CD14-positive monocyte (primary cell): ENCODE measurements around the gene DYNC1I1. TPM values are rescaled to one million over a fixed set of nuclear protein-coding genes. Genes with fewer than 3 reads are reported as not detected.

ENCODE experiments used
- DNase-seq, 3 donors: peaks; one replicate each; pipeline ENCODE4 v3.0.0-alpha.2; 2011 to 2022
- H2AFZ ChIP-seq: 2 replicates; pipeline ENCODE4 v1.6.0; 2012; ENCODE audit warnings: mild to moderate bottlenecking, low read depth, low read length, inconsistent platforms; ENCODE audit not compliant: insufficient read depth, poor library complexity, severe bottlenecking
- H3K27ac ChIP-seq, 2 donors: 1 replicate in 1 of 2; 2 replicates in 1 of 2; pipeline ENCODE4 v1.5.1; 2012 to 2013; ENCODE audit warnings: low read length in 2 of 2, control low read depth in 1 of 2, inconsistent platforms in 1 of 2, low read depth in 1 of 2, mild to moderate bottlenecking in 1 of 2
- H3K27me3 ChIP-seq, 2 donors: one replicate each; pipeline versions ENCODE4 v1.6.0 to v1.6.1; 2011 to 2013; ENCODE audit warnings: low read length in 2 of 2; ENCODE audit not compliant: control insufficient read depth in 2 of 2, insufficient read depth in 2 of 2
- H3K36me3 ChIP-seq, 2 donors: replicated peaks in 1 of 2; 1 replicate in 1 of 2; 2 replicates in 1 of 2; pipeline versions ENCODE4 v1.5.1 to v1.6.1; 2012 to 2013; ENCODE audit warnings: low read length in 2 of 2, control low read depth in 1 of 2, inconsistent platforms in 1 of 2, mild to moderate bottlenecking in 1 of 2; ENCODE audit not compliant: insufficient read depth in 2 of 2, control insufficient read depth in 1 of 2
- H3K4me1 ChIP-seq, 2 donors: 1 replicate in 1 of 2; 2 replicates in 1 of 2; pipeline versions ENCODE4 v1.5.1 to v1.6.1; 2012 to 2013; ENCODE audit warnings: low read length in 2 of 2, control low read depth in 1 of 2, inconsistent platforms in 1 of 2, mild to moderate bottlenecking in 1 of 2, moderate library complexity in 1 of 2; ENCODE audit not compliant: insufficient read depth in 2 of 2, control insufficient read depth in 1 of 2
- H3K4me2 ChIP-seq: replicated peaks from 2 replicates; pipeline ENCODE3; 2012; ENCODE audit warnings: low read length, moderate library complexity, mild to moderate bottlenecking; ENCODE audit not compliant: poor library complexity, severe bottlenecking; ENCODE audit errors: extremely low read depth
- H3K4me3 ChIP-seq, 3 experiments: fragments of 200-600 bp in 1 of 3; sonication (generic) in 1 of 3; replicated peaks in 1 of 3; 1 replicate in 2 of 3; 2 replicates in 1 of 3; pipeline ENCODE4 v1.5.1; 2011 to 2013; ENCODE audit warnings: low read length in 3 of 3, mild to moderate bottlenecking in 3 of 3, control low read depth in 2 of 3, low read depth in 2 of 3, inconsistent platforms in 1 of 3, moderate library complexity in 1 of 3
- H3K79me2 ChIP-seq: 2 replicates; pipeline ENCODE4 v1.6.0; 2012; ENCODE audit warnings: mild to moderate bottlenecking, control low read depth, inconsistent platforms, low read length, moderate library complexity; ENCODE audit not compliant: insufficient read depth
- H3K9ac ChIP-seq: 2 replicates; pipeline ENCODE4 v1.6.0; 2017; ENCODE audit warnings: low read length, mild to moderate bottlenecking; ENCODE audit not compliant: insufficient read depth, poor library complexity, severe bottlenecking
- H3K9me3 ChIP-seq, 2 donors: replicated peaks in 1 of 2; 1 replicate in 1 of 2; 2 replicates in 1 of 2; pipeline versions ENCODE4 v1.5.1 to v1.6.1; 2012 to 2013; ENCODE audit warnings: low read length in 2 of 2, control low read depth in 1 of 2; ENCODE audit not compliant: control insufficient read depth in 1 of 2, insufficient read depth in 1 of 2
- H4K20me1 ChIP-seq: 2 replicates; pipeline ENCODE4 v1.6.0; 2012; ENCODE audit warnings: mild to moderate bottlenecking, low read length, control low read depth, moderate library complexity; ENCODE audit not compliant: insufficient read depth
- H3K27ac Mint-ChIP-seq, 7 donors: one replicate each; pipeline ENCODE4 v1.8.0; 2020; ENCODE audit warnings: mild to moderate bottlenecking in 7 of 7, mixed read lengths in 7 of 7, moderate library complexity in 6 of 7, inconsistent platforms in 2 of 7
- H3K27me3 Mint-ChIP-seq, 3 donors: one replicate each; pipeline ENCODE4 v1.8.0; 2021 to 2022; ENCODE audit warnings: low read depth in 3 of 3, mild to moderate bottlenecking in 3 of 3, mixed read lengths in 3 of 3, moderate library complexity in 3 of 3, inconsistent platforms in 1 of 3
- H3K36me3 Mint-ChIP-seq, 2 donors: one replicate each; pipeline ENCODE4 v1.8.0; 2020; ENCODE audit warnings: mixed read lengths in 2 of 2, inconsistent platforms in 1 of 2, mild to moderate bottlenecking in 1 of 2
- H3K4me1 Mint-ChIP-seq: one replicate; pipeline ENCODE4 v1.8.0; 2020; ENCODE audit warnings: mild to moderate bottlenecking, mixed read lengths
- H3K4me3 Mint-ChIP-seq, 2 donors: one replicate each; pipeline ENCODE4 v1.8.0; 2020; ENCODE audit warnings: mild to moderate bottlenecking in 2 of 2, mixed read lengths in 2 of 2, moderate library complexity in 1 of 2
- H3K9me3 Mint-ChIP-seq, 7 donors: one replicate each; pipeline ENCODE4 v1.8.0; 2020 to 2022; ENCODE audit warnings: mixed read lengths in 7 of 7, mild to moderate bottlenecking in 6 of 7, moderate library complexity in 6 of 7, inconsistent platforms in 2 of 7
- CTCF ChIP-seq: fragments of 200-600 bp; IDR thresholded peaks from one replicate; pipeline ENCODE4 v1.8.0; 2022; ENCODE audit warnings: antibody characterized with exemption, mild to moderate bottlenecking
- WGBS: methylation state at CpG from one replicate; pipeline ENCODE4 v1.1.5; 2013; ENCODE audit warnings: missing lambda C conversion rate; ENCODE audit not compliant: insufficient coverage; 5-methylcytosine and 5-hydroxymethylcytosine counted together
- intact Hi-C, 2 donors: fragments of 100-400 bp; cut with micrococcal nuclease; formaldehyde crosslinking; loops; one replicate each; pipeline versions ENCODE4 v1.15.0 to v1.15.1; 2023
- polyA plus RNA-seq, 3 donors: library from polyadenylated mRNA; depleted of rRNA in 1 of 3; unstranded in 2 of 3; stranded (reverse) in 1 of 3; fragments of 300-500 nt in 2 of 3; fragments of >200 nt in 1 of 3; fragmentation: Illumina TruSeq in 2 of 3; gene quantifications; 1 replicate in 2 of 3; 2 replicates in 1 of 3; pipeline ENCODE4 v1.2.3, GENCODE V29; 2012 to 2021

DYNC1I1 gene
- polyA plus RNA-seq, 3 donors, result not detected

DNA sequence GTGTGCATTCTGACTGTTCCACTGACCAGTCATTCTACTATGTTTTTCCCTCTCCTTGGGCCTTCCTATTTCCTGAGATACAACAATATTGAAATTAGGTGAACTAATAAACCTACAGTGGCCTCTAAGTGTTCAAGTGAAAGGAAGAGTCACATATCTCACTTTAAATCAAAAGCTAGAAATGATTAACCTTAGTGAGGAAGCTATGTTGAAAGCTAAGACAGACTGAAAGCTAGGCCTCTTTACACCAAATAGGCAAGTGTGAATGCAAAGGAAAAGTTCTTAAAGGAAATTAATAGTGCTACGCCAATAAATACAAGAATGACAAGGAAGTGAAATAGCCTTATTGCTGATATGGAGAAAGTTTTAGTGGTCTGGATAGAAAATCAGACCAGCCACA, 5.7 kb upstream of the DYNC1I1 start:
- Histone ChIP-seq H3K4me3 (no peak overlapping the region), H3K27ac (no peak overlapping the region), H3K9me3 (no peaks in the 10 kb centered on the region), H3K4me1 (no peaks in the 10 kb centered on the region), H3K36me3 (no peaks in the 10 kb centered on the region), H4K20me1 (no peaks in the 10 kb centered on the region), H3K9ac (no peak overlapping the region), H3K4me2 (no peak overlapping the region), H3K79me2 (no peaks in the 10 kb centered on the region), H2AFZ (no peak overlapping the region), H3K27me3 (no peaks in the 10 kb centered on the region)
- Mint-ChIP-seq H3K4me1 (peaks cover under 1% of the 10 kb centered on the region), H3K36me3 (no peaks in the 10 kb centered on the region), H3K27me3 (peaks cover 2 to 3% (median 3%) of the 10 kb centered on the region in 3 donors), H3K4me3 (no peak overlapping the region), H3K27ac (no peak overlapping the region), H3K9me3 (no peaks in the 10 kb centered on the region)
- intact Hi-C loops, result no loop called here
- DNase-seq, result no peak
- TF ChIP-seq CTCF, result no peak
- no CpG with 5 or more reads among the region's 1 CpG for WGBS

GRCh38 chr7:95772771-95773581, 622 bp downstream of the DYNC1I1 start:
- Mint-ChIP-seq H3K27ac (no peak overlapping the region), H3K4me3 (peak overlapping the region; percentile 68 to 72), H3K4me1 (peaks cover 10% of the 10 kb centered on the region), H3K27me3 (peaks cover 14 to 22% (median 21%) of the 10 kb centered on the region in 3 donors), H3K9me3 (peaks cover 0 to 2% (median 0%) of the 10 kb centered on the region in 7 donors), H3K36me3 (no peaks in the 10 kb centered on the region)
- H3K4me2 ChIP-seq, result peak overlapping the region; percentile 78
- H3K27me3 ChIP-seq, result peaks cover 16% of the 10 kb centered on the region in 2 donors
- H3K4me3 ChIP-seq, result peak overlapping the region; percentile 16 to 62 (median 26)
- no peak overlapping the region for H3K27ac ChIP-seq
- H2AFZ ChIP-seq, result peak overlapping the region; percentile 66
- 24% methylated on average over 40 of the region's 45 CpGs for WGBS
- no peak for DNase-seq
- H4K20me1 ChIP-seq, result no peaks in the 10 kb centered on the region
- intact Hi-C loops, result no loop called here
- peaks cover 0 to 3% of the 10 kb centered on the region in 2 donors for H3K9me3 ChIP-seq
- no peaks in the 10 kb centered on the region for H3K79me2 ChIP-seq
- H3K9ac ChIP-seq, result peak overlapping the region; percentile 47
- H3K36me3 ChIP-seq, result no peaks in the 10 kb centered on the region
- peaks cover 6 to 10% of the 10 kb centered on the region in 2 donors for H3K4me1 ChIP-seq
- no peak for TF ChIP-seq CTCF
